NCI-H2081 treated with DMSO at 0.1 percent for 48 hours (cell line): ENCODE measurements around the gene KCTD17.

Experiments used
- DNase-seq: peaks from one replicate; lab custom pipeline; 2025; lab: John Stamatoyannopoulos, UW

Gene KCTD17

GRCh38 chr22:37021041-37021440 lies 30.5 kb upstream of the KCTD17 start:
- DNase-seq: no peak

GRCh38 chr22:37021710-37022482 lies 29.6 kb upstream of the KCTD17 start:
- no peak for DNase-seq

- DNase-seq: no peak
Measured at GRCh38 chr22:37022483-37023337, 28.8 kb upstream of the KCTD17 start.

- no peak for DNase-seq
Measured at GRCh38 chr22:37023743-37024338, 27.7 kb upstream of the KCTD17 start.

- DNase-seq: no peak
Measured at GRCh38 chr22:37024339-37025157, 27.0 kb upstream of the KCTD17 start.

- DNase-seq: no peak
Measured at GRCh38 chr22:37025500-37026070, 26.0 kb upstream of the KCTD17 start.

GRCh38 chr22:37026325-37026724 lies 25.2 kb upstream of the KCTD17 start:
- no peak for DNase-seq

GRCh38 chr22:37027556-37027955 lies 24.0 kb upstream of the KCTD17 start:
- DNase-seq: no peak

GRCh38 chr22:37028692-37029674 lies 22.6 kb upstream of the KCTD17 start:
- DNase-seq: no peak

GRCh38 chr22:37030560-37031281 lies 20.8 kb upstream of the KCTD17 start:
- DNase-seq: no peak

- DNase-seq: no peak
Measured at GRCh38 chr22:37032134-37032534, 19.4 kb upstream of the KCTD17 start.

- DNase-seq: no peak
Measured at GRCh38 chr22:37032535-37033460, 18.7 kb upstream of the KCTD17 start.

- no peak for DNase-seq
Measured at GRCh38 chr22:37033605-37034430, 17.7 kb upstream of the KCTD17 start.

GRCh38 chr22:37036655-37037377 lies 14.7 kb upstream of the KCTD17 start:
- no peak for DNase-seq

- DNase-seq: no peak
Measured at GRCh38 chr22:37037669-37038068, 13.9 kb upstream of the KCTD17 start.

- DNase-seq: no peak
Measured at GRCh38 chr22:37039466-37039865, 12.1 kb upstream of the KCTD17 start.
